ENCODE data around the gene TEX2.
"Not testable (repeated sequence)": the region's sequence is repeated elsewhere in the genome, so short reads cannot be mapped to it uniquely, and the experiment has no call there.

TEX2 gene

DNA sequence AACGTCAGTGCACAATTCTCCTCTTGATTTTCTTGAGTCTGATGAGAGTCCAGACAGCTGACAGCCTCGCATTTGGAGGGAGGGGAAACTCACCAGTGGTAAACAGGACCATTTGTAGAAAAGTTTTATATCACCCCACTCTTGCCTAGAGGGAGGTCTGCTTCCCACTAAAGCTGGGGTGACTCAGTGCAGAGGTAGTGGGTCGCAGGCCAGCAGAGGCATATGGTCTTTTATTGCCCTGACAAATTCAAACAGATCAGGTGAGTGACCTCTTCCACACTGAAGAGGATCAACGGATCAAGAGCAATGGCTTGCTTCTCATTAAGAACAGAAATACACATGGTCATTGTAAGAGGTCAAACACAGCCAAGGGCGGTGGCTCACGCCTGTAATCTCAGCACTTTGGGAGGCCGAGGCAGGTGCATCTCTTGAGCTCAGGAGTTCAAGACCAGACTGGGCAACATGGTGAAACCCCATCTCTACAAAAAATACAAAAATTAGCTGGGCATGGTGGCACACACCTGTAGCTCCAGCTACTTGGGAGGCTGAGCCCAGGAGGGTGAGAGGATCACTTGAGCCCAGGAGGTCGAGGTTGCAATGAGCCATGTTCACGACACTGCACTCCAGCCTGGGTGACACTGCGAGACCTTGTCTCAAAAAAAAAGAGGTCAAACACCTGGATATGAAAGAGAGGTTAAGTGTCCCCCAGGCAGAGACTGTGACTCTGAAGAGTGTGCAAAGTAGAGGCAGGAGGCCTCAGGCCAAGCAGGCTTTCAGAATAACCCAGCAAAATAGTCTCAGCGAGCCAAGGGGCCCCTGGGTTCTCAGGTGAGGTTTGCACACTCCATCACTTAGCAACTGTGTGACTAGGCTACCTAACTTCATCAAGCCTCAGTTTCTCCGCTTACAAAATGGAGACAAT, 76.6 kb downstream of the TEX2 start:
- no peak for DNase-seq (ENCODE audit: extremely low read depth in 1 of 2, low read depth in 1 of 2)

DNA sequence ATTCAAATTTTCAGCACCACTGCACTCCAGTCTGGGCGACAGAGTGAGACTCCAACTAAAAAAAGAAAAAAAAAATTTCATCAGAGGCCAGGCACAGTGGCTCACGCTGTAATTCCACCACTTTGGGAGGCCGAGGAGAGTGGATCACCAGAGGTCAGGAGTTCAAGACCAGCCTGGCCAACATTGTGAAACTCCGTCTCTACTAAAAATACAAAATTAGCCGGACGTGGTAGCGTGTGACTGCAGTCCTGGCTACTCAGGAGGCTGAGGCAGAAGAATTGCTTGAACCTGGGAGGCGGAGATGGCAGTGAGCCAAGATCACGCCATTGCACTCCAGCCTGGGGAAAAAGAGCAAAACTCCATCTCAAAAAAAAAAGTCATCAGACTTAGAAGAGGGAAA, 77.5 kb downstream of the TEX2 start:
- DNase-seq (ENCODE audit: extremely low read depth in 1 of 2, low read depth in 1 of 2): not testable (repeated sequence)

DNA sequence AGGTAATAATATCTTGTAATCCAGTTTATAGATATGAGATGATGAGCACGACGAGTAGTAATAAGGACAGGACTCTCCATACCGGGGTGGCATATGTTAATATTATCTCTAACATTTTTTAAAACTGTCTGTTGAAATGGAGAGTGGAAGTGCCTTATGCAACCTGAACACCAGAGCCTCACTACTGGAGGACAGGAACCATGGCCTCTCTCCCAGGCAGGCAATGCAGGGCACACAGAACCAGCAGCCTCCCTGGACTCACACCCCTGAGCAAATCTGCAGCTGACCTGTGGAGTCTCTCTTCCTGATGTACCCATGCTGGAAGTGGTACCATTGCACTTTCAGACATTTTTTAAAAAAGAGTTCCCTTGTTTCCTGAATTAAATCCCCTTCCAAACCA, 78.0 kb downstream of the TEX2 start:
- no peak for DNase-seq (ENCODE audit: extremely low read depth in 1 of 2, low read depth in 1 of 2)

DNA sequence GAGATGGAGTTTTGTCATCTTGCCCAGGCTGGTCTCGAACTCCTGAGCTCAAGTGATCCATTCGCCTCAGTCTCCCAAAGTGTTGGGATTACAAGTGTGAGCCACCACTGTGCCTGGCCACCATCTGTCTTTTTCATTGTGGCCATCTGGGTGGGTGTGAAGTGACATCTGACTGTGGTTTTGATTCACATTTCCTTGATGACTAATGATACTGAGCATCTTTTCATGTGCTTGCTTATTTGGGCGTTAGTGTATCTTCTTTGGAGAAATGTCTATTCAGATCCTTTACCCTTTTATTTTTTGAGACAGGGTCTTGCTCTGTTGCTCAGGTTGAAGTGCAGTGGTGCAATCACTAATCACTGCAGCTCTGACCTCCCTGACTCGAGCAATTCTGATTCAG, 79.2 kb downstream of the TEX2 start:
- peak; percentile 13 to 35 for DNase-seq (ENCODE audit: extremely low read depth in 1 of 2, low read depth in 1 of 2)

DNA sequence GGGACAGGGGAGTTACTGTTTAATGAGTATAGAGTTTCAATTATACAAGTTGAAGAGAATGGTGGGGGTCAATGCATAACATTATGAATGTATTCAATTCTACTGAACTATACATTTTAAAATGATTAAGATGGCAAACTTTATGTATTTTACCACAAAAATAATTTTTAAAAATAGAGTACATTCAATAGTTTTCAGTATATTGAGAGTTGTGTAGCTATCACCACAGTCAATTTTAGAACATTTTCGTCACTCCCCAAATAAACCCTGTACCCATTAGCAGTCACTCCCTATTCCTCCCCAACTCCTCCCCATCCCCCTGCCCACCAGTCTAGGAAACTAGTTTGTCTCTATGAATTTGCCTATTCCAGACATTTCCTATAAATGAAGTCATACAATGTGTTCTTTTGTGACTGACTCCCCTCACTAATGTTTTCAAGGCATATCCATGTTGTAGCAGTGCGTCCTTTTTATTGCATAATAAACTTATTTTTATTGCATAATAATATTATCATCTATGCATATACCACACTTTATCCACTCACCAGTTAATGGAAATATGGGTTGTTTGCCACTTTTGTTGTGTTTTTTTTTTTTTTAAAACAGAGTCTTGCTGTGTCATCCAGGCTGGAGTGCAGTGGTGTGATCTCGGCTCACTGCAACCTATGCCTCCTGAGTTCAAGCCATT, 80.6 kb downstream of the TEX2 start:
- no peak for DNase-seq (ENCODE audit: extremely low read depth in 1 of 2, low read depth in 1 of 2)

DNA sequence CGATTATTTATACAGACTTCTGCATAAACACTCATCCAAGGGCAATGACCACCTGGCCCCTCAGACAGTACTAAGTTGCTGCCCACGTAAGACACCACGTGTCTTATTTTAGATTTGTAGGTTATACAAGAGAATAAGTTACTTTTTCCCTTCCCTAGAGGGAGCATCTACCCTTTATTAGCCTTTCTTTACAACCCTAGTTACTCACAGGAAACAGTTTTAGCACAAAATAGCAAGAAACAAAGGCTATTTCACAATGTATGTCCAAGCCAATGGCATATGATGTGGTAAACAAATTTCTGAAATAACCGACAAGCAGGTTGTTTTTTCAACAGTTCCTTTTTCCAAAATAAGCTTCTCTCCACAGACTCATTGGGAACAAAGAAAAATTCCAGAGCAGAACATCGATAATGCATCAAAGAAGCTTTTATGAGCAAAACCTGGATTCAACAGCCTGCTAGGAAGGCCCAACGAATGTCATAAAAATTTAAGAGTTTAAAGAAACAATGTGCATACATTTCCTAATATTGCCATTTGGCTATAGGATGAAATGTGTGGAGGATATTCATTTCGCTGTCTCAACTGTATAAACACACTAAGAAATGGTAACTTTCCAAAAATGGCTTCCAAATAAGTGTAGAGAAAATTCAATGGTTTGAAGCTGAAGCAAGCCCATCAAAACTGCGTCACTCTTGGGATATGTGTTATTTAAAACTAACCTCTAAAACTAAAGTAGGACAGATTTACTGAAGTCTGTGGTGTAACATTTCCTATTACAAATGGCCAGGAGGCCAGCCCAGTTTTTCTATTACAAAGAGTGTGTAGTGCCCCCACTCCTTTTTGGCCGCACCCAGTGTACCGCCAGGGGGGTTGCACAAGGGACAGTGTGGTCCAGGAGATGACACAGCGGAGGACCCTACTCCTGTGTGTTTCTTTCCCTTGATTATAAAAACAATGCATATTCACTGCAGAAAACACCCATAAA, 82.7 kb downstream of the TEX2 start:
- DNase-seq (ENCODE audit: extremely low read depth in 1 of 2, low read depth in 1 of 2): no peak

DNA sequence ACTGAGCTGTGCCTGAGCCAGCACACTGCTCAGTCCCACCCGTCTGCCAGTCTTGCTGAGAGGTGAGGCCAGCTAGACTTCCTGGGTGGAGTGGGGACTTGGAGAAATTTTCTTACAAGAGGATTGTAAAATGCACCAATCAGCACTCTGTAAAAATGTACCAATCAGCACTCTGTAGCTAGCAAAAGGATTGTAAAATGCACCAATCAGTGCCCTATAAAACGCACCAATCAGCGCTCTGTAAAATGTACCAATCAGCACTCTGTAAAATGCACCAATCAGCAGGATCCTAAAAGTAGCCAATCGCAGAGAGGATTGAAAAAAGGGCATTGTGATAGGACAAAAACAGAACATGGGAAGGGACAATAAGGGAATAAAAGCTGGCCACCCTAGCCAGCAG, 84.0 kb downstream of the TEX2 start:
- not testable (repeated sequence) for DNase-seq (ENCODE audit: extremely low read depth in 1 of 2, low read depth in 1 of 2)

DNA sequence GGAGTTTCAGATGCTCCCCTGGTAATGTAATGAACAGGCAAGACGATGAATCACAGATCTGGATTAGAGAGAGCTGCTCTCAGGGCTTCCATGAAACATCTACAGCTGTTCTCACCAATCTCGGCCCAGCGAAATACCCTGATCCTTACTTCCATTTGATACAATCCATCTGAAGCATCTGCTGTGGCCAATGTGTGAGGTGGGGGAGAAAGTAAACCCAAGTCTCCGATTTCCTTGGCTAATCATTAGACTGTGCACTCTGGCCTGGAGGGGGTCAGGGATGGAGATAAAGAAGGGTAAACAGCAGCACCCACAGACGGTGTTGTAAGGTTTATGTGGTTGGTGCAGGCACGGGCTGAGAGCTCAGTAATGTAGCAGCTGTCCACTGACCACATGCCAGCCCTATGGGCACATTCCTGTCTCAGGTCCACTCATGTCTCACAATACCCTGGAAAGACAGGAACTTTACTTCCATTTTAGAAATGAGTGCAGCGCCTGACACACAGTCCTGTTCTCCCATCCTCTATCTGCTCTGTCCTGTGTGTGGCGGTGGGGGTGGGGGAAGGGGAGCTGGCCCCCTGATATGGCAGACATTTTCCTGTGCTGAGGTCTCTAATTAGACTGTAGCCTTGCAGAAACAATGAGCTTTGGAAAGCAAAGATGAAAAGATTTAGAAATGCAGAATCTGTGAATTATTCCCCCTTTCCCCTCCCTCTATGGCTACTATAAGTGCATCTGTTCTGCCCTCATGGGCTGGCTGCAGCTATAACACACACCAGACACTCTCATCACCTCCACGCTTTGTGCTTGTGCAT, 84.8 kb downstream of the TEX2 start:
- DNase-seq (ENCODE audit: extremely low read depth in 1 of 2, low read depth in 1 of 2): no peak

DNA sequence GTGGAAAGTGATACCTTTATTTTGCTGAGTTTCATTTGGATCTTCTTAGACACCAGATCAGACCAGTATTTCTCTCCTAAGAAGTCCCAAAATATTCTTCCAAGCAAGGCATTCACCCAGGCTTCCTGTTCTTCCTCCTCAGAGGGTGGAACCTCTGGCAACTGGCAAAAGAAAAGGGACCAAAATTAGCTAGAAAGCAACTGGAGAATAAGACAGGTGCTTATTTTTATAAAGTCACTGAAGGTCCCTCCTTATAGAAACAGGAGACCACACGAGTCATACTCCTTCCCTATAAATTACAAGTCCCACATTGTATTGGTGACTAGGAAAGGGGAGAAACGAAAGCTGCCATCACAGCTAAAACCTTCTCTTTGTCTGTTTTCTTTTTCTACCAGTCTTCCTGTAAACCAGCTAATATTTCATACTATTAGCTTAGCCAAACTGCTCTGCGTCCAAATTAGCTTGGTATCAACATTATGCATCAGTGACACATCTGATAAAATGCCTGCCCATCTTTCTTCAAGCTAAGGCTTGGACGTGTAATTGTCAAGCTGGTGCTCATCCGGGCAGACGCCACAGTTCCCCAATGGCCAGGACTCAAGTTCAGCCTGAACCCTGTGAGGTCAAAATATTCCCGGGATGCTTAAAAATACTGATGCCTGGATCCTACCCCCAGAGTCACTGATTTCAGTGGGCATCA, 85.6 kb downstream of the TEX2 start:
- DNase-seq (ENCODE audit: extremely low read depth in 1 of 2, low read depth in 1 of 2): no peak

DNA sequence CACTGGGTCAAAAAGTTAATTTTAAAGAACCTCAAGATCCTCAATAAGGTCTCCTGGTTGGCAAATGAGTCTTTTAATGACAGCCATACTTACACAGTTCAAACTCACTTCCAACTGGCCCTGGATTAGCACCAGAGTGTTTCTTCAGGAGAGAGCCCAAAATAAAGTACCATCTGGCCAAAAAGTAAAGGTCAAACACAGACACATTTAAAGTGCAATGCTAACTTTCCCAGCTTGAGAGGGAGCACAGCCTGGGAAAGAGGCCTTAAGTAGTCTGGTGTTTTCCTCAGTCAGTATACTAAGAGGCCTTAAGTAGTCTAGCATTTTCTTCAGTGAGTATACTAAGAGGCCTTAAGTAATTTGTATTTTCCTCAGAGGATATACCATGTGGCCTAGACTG, 86.5 kb downstream of the TEX2 start:
- no peak for DNase-seq (ENCODE audit: extremely low read depth in 1 of 2, low read depth in 1 of 2)

DNA sequence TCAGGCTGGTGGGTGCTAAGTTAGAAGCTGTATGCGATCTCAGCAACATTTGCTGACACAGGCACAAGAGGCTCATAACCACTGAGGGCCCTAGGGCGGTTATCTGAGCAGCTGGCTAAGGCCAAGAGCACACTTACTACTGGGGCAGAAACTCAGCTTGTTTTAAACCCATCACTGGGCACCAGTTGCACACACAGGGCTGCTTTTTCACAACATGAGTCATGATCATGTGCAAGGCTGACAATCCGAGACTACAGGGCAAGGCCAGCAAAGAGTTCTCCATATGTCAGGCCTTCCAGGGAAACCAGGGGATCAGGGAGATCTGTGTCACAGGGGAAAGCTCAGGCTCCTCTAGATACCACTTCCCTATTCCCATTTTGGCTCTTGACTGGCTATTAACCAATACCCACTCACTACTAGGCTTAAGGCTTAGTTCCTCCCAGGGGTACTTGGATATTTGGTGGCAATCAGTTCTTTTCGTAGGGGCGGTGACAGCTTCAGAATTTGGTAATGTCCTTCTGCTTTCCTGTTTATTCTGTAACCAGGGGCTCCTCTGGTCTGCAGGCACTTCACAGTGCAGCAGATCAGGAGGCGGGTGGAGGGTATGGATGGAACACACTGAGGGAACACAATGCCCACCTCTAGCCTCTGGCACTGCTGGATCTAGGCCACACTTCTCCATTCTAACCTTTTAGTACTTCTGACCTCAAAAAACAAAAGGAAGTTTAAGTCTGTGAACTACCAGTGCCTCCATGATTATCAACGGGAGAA, 88.2 kb downstream of the TEX2 start:
- DNase-seq (ENCODE audit: extremely low read depth in 1 of 2, low read depth in 1 of 2): no peak

DNA sequence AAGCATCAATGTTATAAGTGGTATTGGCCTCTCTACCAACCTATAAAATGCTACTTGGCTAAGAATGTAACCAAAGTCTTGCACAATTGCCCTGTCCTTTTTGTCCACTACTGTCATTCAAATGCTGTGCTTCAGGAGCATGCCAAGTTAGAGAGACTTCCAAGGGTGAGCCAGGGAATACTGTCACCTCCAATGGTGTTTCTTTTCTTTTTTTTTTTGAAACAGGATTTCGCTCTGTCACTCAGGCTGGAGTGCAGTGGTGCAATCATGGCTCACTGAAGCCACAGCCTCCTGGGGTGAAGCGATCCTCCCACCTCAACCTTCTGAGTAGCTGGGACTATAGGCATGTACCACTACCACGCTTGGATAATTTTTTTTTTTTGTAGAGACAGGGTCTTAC, 89.4 kb downstream of the TEX2 start:
- DNase-seq (ENCODE audit: extremely low read depth in 1 of 2, low read depth in 1 of 2): no peak

DNA sequence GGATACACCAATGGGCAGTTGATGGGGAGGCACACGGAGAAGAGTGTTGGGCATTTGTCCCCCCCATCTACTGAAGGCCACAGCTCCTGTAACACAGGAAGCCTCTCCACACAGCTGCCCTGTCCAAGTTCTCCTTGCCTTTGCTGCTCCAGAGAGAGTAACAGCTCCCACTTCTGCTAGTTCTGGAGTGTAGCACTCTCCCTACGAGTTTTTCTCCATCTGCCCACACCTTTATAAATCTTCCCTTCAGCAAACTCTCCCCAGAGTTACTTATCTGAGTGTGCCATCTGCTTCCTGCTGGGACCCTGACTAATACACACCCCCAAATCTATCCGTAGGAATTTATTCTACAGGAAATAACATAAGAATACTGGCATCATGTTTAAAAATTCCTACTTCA, 90.5 kb downstream of the TEX2 start:
- no peak for DNase-seq (ENCODE audit: extremely low read depth in 1 of 2, low read depth in 1 of 2)

DNA sequence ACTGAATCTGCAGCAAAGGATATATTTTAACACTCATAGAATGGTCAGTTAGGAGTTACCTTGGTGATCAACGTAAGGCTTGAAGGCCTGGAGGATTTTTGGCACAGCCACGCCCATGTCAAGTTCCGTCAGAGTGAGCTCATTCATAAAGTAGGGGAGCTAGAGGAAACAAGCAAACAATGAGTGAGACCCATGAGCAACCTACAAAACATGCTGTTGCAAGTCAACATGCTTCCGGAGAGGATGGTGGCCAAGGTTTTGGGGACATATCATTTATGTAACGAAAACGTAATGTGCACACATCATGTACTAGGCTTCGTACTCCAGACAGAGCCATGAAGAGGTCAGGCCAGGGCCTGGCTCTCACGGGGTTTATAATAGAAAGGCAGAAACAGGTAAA, 92.0 kb downstream of the TEX2 start:
- no peak for DNase-seq (ENCODE audit: extremely low read depth in 1 of 2, low read depth in 1 of 2)

DNA sequence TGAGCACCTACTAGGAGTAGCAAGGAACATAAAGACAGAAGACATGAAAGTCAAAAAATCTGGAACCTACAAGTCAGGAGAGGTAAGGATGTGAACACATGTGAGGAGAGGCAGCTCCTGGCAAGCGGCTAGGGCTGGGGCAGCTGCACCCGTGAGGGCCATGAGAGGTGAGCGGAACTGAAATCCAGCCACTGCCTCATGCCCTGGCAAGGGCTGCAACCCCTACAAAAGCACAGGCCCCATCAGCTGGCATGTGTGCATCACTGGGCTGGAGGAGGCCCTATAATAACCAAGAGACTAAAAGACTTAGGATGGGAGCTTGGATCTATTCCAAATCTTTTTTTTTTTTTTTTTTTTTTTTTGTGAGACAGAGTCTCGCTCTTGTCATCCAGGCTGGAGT, 92.8 kb downstream of the TEX2 start:
- no peak for DNase-seq (ENCODE audit: extremely low read depth in 1 of 2, low read depth in 1 of 2)

DNA sequence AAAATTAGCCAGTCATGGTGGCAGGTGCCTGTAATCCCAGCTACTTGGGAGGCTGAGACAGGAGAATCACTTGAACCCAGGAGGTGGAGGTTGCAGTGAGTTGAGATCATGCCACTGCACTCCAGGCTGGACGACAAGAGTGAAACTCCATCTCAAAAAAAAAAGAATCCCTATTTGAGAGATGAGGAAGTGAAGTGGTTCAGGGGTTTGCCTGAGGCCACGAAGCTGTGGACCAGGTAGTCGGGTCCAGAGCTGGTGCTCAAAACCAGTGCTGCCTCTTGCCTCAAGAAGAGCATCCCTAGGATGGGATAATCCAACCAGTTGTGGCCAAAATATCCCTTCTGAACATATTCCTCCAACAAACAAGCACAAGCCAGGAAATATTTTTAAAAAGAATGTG, 95.4 kb downstream of the TEX2 start:
- DNase-seq (ENCODE audit: extremely low read depth in 1 of 2, low read depth in 1 of 2): not testable (repeated sequence)

DNA sequence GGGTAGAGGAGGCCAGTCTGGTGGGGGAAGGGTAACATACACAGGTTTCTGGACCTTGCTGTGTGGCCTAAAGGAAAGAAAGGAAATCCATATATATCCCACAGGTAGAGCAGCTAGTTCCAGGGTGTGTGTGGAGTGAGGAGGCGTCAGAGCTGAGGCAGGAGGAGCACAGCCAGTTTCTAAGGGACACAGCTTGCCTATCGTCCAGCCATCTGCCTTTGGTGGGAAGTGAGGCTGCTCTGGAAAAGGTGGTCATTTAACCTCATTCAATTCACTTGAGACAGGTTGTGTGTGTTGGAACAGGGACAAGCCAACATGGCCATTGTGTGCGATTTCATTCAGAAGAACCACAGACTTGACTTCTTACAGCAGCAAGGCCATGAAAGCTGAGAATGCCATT, 96.2 kb downstream of the TEX2 start:
- DNase-seq (ENCODE audit: extremely low read depth in 1 of 2, low read depth in 1 of 2): no peak

DNA sequence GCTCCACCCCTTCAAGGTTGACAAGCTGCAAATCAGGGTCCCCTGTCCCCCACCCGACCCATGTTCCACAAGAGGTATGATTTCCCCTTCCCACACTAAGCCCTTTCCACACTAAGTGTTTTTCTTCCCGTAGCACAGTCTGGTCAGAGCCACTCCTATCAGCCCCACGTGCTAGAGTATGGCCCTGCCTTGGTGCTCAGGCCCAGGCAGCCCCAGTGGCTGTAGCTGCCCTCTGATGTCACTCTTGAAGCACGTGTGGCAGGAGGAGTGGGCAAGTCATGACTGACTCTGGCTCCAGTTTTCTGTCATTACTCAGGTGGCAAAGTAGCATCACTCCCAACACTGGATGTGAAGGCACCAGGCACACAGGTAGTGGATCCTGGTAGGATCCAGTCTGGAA, 97.7 kb downstream of the TEX2 start:
- DNase-seq (ENCODE audit: extremely low read depth in 1 of 2, low read depth in 1 of 2): no peak

Measured in stimulated activated CD8-positive, alpha-beta memory T cell treated with anti-CD3 and anti-CD28 coated beads, Interleukin-7, amount 100 ng/mL, for 48 hours (primary cell).